Activated CD8-positive, alpha-beta T cell treated with anti-CD3 and anti-CD28 coated beads, Interleukin-2, amount 10 ng/mL, durations not matched to agents 7 days and 5 days (primary cell): ENCODE data around the gene IRX4. TPM values are rescaled to one million over a fixed set of nuclear protein-coding genes. Genes with fewer than 3 reads are reported as not detected.
"Not testable (repeated sequence)": the region's sequence is repeated elsewhere in the genome, so short reads cannot be mapped to it uniquely, and the experiment has no call there.

Source experiments
- ATAC-seq: fragments of 150-1000 bp; cut with Tn5 transposase; one replicate; pipeline ENCODE4 v1.10.0; 2021; ENCODE audit warnings: moderate library complexity
- CTCF ChIA-PET: fragments of 350-600 bp; sonication (Branson Sonifier 250); formaldehyde crosslinking; loops from one replicate; lab custom pipeline; 2021; ENCODE audit warnings: antibody characterized with exemption; lab: Charles Lee
- POLR2A ChIA-PET: fragments of 350-600 bp; sonication (Branson Sonifier 250); formaldehyde crosslinking; loops from one replicate; lab custom pipeline; 2021; ENCODE audit warnings: antibody characterized with exemption; lab: Charles Lee
- DNase-seq: peaks from one replicate; pipeline ENCODE4 v3.0.0-alpha.2; 2020
- H3K27ac Mint-ChIP-seq: one replicate; pipeline ENCODE4 v1.8.0; 2021; ENCODE audit warnings: mild to moderate bottlenecking, mixed read lengths
- H3K27me3 Mint-ChIP-seq: one replicate; pipeline ENCODE4 v1.8.0; 2021; ENCODE audit warnings: low read depth, mixed read lengths
- H3K36me3 Mint-ChIP-seq: one replicate; pipeline ENCODE4 v1.8.0; 2021; ENCODE audit warnings: low read depth, mixed read lengths
- H3K4me1 Mint-ChIP-seq: one replicate; pipeline ENCODE4 v1.8.0; 2021; ENCODE audit warnings: low read depth, mixed read lengths
- H3K4me3 Mint-ChIP-seq: one replicate; pipeline ENCODE4 v1.8.0; 2021; ENCODE audit warnings: mild to moderate bottlenecking, mixed read lengths
- H3K9me3 Mint-ChIP-seq: one replicate; pipeline ENCODE4 v1.8.0; 2022; ENCODE audit warnings: mixed read lengths; ENCODE audit not compliant: insufficient read depth
- total RNA-seq, 2 experiments: library from RNA; stranded (reverse); gene quantifications; one replicate each; pipeline ENCODE4 v1.2.3, GENCODE V29; 2021

IRX4 gene
- total RNA-seq, 2 experiments from 2014 or later = not detected

DNA sequence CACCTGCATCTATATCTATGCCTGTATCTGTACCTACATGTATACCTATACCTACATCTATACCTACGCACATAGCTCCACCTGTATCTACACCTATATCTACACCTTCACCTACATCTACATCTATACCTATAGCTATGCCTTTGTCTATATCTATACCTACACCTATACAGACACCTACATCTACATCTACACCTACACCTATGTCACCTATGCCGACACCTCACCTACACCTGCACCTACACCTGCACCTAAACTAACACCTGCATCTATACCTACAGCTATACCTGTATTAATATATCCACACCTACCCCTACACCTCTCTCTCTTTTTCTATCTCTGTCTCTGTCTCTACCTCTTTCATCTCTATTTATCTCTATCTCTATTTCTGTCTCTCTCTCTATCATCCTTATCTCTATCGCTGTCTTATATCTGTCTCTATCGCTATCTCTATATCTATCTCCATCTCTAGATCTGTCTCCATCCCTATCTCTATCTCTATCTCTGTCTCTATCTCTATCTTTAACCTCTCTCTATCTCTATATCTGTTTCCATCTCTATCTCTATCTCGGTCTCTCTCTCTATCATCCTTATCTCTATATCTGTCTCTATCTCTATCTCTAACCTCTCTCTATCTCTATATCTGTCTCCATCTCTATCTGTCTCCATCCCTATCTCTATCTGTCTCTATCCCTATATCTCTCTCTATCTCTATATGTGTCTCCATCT lies 37.9 kb downstream of the IRX4 start:
- no peaks in the 10 kb centered on the region for H3K36me3 Mint-ChIP-seq
- POLR2A ChIA-PET = no interaction called here

DNA sequence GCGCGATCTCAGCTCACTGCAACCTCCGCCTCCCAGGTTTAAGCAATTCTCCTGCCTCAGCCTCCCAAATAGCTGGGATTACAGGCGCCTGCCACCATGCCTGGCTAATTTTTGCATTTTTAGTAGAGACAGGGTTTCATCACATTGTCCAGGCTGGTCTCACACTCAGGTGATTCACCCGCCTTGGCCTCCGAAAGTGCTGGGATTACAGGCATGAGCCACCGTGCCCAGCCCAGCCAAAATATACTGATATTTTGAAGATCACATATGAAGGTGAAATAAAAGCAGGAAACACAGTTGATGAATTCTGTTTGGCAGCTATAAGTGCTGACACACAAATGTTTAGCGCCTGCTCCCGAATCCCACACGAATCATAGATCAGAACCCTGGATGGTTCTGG lies 39.0 kb downstream of the IRX4 start:
- H3K9me3 Mint-ChIP-seq, ATAC-seq, H3K36me3 Mint-ChIP-seq, POLR2A ChIA-PET, H3K4me3 Mint-ChIP-seq, H3K4me1 Mint-ChIP-seq, H3K27ac Mint-ChIP-seq, H3K27me3 Mint-ChIP-seq, DNase-seq, CTCF ChIA-PET: not testable (repeated sequence)

More for the DNA sequence above, 37.9 kb downstream of the IRX4 start:
- H3K4me3 Mint-ChIP-seq = no peak overlapping the region
- ATAC-seq (no peak), DNase-seq (no peak)
- H3K27me3 Mint-ChIP-seq = peaks cover 12% of the 10 kb centered on the region
- CTCF ChIA-PET = no interaction called here
- H3K9me3 Mint-ChIP-seq = no peaks in the 10 kb centered on the region
- no peaks in the 10 kb centered on the region for H3K4me1 Mint-ChIP-seq
- H3K27ac Mint-ChIP-seq = no peak overlapping the region

GRCh38 chr5:1842004-1842819 lies 40.5 kb downstream of the IRX4 start:
- CTCF ChIA-PET = no interaction called here
- POLR2A ChIA-PET = no interaction called here
- no peak overlapping the region for H3K4me3 Mint-ChIP-seq
- no peaks in the 10 kb centered on the region for H3K9me3 Mint-ChIP-seq
- H3K27ac Mint-ChIP-seq = no peak overlapping the region
- no peak for ATAC-seq
- H3K27me3 Mint-ChIP-seq = peaks cover 7% of the 10 kb centered on the region
- H3K4me1 Mint-ChIP-seq = no peaks in the 10 kb centered on the region
- no peak for DNase-seq
- H3K36me3 Mint-ChIP-seq = no peaks in the 10 kb centered on the region

- ChIA-PET POLR2A (no interaction called here), CTCF (no interaction called here)
- no peak overlapping the region for H3K27ac Mint-ChIP-seq
- no peak overlapping the region for H3K4me3 Mint-ChIP-seq
- ATAC-seq (no peak), DNase-seq (no peak)
- no peaks in the 10 kb centered on the region for H3K36me3 Mint-ChIP-seq
- H3K4me1 Mint-ChIP-seq = no peaks in the 10 kb centered on the region
- no peaks in the 10 kb centered on the region for H3K9me3 Mint-ChIP-seq
- peaks cover 7% of the 10 kb centered on the region for H3K27me3 Mint-ChIP-seq
These were observed 41.8 kb downstream of the IRX4 start for GRCh38 chr5:1840741-1841521.

GRCh38 chr5:1840071-1840547 lies 42.6 kb downstream of the IRX4 start:
- DNase-seq = no peak
- Mint-ChIP-seq H3K4me1 (no peaks in the 10 kb centered on the region), H3K27me3 (peaks cover 7% of the 10 kb centered on the region), H3K4me3 (no peak overlapping the region), H3K36me3 (no peaks in the 10 kb centered on the region), H3K27ac (no peak overlapping the region), H3K9me3 (no peaks in the 10 kb centered on the region)
- ChIA-PET POLR2A (no interaction called here), CTCF (no interaction called here)
- no peak for ATAC-seq

GRCh38 chr5:1838013-1838412 lies 44.7 kb downstream of the IRX4 start:
- Mint-ChIP-seq H3K36me3 (no peaks in the 10 kb centered on the region), H3K27ac (no peak overlapping the region), H3K9me3 (no peaks in the 10 kb centered on the region), H3K4me1 (no peaks in the 10 kb centered on the region), H3K4me3 (no peak overlapping the region), H3K27me3 (peaks cover 7% of the 10 kb centered on the region)
- CTCF ChIA-PET = no interaction called here
- POLR2A ChIA-PET = no interaction called here
- no peak for DNase-seq
- ATAC-seq = no peak

GRCh38 chr5:1836891-1837880 lies 45.5 kb downstream of the IRX4 start:
- Mint-ChIP-seq H3K27me3 (peaks cover 4% of the 10 kb centered on the region), H3K4me1 (no peaks in the 10 kb centered on the region), H3K9me3 (no peaks in the 10 kb centered on the region), H3K4me3 (no peak overlapping the region), H3K27ac (no peak overlapping the region), H3K36me3 (no peaks in the 10 kb centered on the region)
- ATAC-seq (no peak), DNase-seq (no peak)
- ChIA-PET POLR2A (no interaction called here), CTCF (no interaction called here)

- H3K4me1 Mint-ChIP-seq = no peaks in the 10 kb centered on the region
- peaks cover 1% of the 10 kb centered on the region for H3K27me3 Mint-ChIP-seq
- ChIA-PET CTCF (no interaction called here), POLR2A (no interaction called here)
- H3K9me3 Mint-ChIP-seq = no peaks in the 10 kb centered on the region
- no peak overlapping the region for H3K27ac Mint-ChIP-seq
- H3K4me3 Mint-ChIP-seq = no peak overlapping the region
- ATAC-seq (no peak), DNase-seq (no peak)
- H3K36me3 Mint-ChIP-seq = no peaks in the 10 kb centered on the region
These were observed 46.4 kb downstream of the IRX4 start for GRCh38 chr5:1836176-1836890.

GRCh38 chr5:1835431-1835830 lies 47.3 kb downstream of the IRX4 start:
- H3K4me1 Mint-ChIP-seq = no peaks in the 10 kb centered on the region
- H3K27ac Mint-ChIP-seq = no peak overlapping the region
- H3K9me3 Mint-ChIP-seq = no peaks in the 10 kb centered on the region
- no peaks in the 10 kb centered on the region for H3K36me3 Mint-ChIP-seq
- no peaks in the 10 kb centered on the region for H3K27me3 Mint-ChIP-seq
- DNase-seq (no peak), ATAC-seq (no peak)
- POLR2A ChIA-PET = no interaction called here
- CTCF ChIA-PET = no interaction called here
- no peak overlapping the region for H3K4me3 Mint-ChIP-seq

DNA sequence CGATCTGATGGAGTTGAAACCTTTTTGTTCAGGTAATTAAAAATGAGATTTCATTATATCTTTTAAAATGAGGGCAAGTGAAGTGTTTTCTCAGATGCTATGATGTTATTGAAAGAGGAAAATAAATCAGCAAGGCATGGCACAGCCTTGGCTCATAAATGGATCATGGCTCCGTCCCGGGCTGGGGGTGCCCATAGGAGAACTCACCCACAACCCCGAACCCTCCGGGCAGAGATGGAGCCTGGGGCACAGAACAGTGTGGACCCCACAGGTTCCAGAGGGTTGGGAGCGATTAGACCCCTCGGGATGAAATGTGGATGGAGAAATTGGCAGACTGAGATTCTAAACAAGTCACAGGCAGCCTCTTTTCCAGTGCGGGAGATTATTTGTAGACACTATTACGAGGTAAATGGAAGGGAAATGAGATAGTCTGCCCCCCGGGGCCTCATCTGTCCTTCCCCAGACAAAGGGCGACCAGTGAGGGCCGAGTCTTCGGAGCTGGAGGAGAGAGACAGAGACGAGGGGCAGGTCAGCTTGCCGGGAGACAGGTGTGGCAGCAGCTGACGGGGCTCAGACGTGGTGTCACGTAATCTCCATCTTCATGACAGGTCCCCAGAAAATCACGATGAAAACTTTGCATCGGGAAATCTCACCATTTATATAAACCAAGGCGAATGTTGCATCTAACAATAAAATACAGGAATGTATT lies 47.9 kb downstream of the IRX4 start:
- Mint-ChIP-seq H3K27me3 (no peaks in the 10 kb centered on the region), H3K4me3 (no peak overlapping the region), H3K9me3 (no peaks in the 10 kb centered on the region), H3K4me1 (no peaks in the 10 kb centered on the region), H3K36me3 (no peaks in the 10 kb centered on the region), H3K27ac (no peak overlapping the region)
- CTCF ChIA-PET = no interaction called here
- POLR2A ChIA-PET = no interaction called here
- DNase-seq = no peak
- no peak for ATAC-seq
